ENCODE data around the gene VSTM2B. TPM values are rescaled to one million over a fixed set of nuclear protein-coding genes. Genes with fewer than 3 reads are reported as not detected.

The VSTM2B gene
- total RNA-seq, 4 donors from 2014 or later: not detected

DNA sequence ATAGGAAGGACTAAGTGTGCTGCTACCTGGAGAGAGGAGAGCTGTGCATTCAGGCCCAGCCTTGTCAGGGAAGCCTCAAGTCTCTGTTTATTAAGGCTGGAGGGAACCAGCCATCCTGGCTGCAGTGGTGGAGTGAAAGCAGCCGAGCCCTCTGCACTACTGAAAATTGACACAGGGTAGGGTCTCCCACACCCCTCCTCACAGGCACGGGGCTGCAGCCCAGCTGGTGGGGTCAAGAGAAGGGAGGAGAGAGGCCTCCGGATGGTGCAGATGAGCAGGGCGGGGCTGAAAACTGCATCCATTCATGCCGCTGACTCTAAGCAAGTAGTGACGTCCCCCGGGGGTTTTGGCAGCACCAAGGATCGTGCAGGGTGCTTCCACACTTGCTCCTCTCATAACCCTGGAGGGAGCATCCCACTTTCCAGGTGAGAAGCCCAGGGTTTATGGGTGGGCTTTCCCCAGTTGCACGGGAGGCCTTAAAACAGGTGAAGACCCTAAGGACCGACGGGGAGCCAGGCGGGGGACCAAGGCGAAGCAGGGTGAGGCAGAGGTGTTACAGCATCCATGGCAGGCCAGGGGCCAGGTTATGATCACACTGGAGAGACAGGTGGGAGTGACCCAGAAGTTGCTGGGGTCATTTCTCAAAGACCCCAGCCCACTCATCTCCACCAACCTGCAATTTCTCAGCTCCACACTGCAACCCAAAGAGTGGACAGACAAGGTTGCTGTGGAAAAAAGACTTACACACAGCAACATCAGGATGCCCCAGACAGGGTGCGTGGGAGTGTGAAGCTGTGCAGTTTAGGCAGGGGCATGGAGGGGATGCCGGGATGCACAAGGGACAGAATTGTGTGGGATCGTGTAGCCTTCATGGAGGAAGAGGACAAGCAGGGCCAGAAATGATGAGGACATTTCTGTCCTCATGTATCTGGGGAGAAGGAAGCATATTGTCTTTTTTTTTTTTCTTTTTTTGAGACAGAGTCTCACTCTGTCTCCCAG, 36.8 kb downstream of the VSTM2B start:
- Histone ChIP-seq H3K27me3 (peaks cover 0 to 42% (median 0%) of the 10 kb centered on the region in 4 donors), H3K36me3 (no peaks in the 10 kb centered on the region), H3K4me3 (no peak overlapping the region), H3K4me1 (no peaks in the 10 kb centered on the region), H3K9me3 (peaks cover 0 to 16% (median 9%) of the 10 kb centered on the region in 3 donors), H3K27ac (no peak overlapping the region)
- intact Hi-C loops (cut with DNase I): no loop called here
- TF ChIP-seq POLR2A (IDR thresholded peaks at IDR 0.05): no peak
- TF ChIP-seq, protein P1, sequence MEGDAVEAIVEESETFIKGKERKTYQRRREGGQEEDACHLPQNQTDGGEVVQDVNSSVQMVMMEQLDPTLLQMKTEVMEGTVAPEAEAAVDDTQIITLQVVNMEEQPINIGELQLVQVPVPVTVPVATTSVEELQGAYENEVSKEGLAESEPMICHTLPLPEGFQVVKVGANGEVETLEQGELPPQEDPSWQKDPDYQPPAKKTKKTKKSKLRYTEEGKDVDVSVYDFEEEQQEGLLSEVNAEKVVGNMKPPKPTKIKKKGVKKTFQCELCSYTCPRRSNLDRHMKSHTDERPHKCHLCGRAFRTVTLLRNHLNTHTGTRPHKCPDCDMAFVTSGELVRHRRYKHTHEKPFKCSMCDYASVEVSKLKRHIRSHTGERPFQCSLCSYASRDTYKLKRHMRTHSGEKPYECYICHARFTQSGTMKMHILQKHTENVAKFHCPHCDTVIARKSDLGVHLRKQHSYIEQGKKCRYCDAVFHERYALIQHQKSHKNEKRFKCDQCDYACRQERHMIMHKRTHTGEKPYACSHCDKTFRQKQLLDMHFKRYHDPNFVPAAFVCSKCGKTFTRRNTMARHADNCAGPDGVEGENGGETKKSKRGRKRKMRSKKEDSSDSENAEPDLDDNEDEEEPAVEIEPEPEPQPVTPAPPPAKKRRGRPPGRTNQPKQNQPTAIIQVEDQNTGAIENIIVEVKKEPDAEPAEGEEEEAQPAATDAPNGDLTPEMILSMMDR (IDR thresholded peaks at IDR 0.05): no peak
- DNase-seq: no peak
- WGBS, 2 donors: 53% methylated on average over 11 to 15 of the region's 16 CpGs

DNA sequence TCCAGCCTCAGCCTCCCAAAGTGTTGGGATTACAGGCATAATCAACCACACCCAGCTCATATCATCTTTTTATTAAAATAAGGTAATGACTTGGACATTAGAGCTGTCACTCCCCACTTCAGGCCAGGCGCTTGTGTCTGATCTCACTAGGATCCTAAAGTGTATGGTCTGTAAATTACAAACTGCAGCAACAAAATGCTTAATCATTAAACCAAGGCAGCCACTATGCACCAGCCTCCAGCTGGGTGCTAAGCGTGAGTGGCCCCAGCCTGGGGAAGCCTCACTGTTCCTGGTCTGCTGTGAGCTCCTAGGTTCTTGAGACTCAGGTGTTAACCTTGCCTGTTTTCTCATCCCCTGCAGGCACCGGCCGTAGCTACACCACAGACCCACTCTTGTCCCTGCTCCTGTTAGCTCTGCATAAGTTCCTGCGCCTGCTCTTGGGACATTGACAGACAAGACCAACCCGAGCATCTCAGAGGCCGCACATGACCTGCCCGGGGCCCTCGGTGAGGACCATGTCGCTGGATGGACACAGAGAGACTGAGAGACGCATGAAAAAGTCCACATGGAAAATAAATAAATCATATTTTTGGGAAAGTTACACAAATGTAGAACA, 37.8 kb downstream of the VSTM2B start:
- peaks cover 0 to 16% (median 9%) of the 10 kb centered on the region in 3 donors for H3K9me3 ChIP-seq
- no peak for TF ChIP-seq POLR2A (IDR thresholded peaks at IDR 0.05)
- TF ChIP-seq, protein P1 (IDR thresholded peaks at IDR 0.05): no peak
- H3K4me3 ChIP-seq: no peak overlapping the region
- no peak overlapping the region for H3K27ac ChIP-seq
- WGBS, 2 donors: 60 to 78% methylated on average over 9 to 10 of the region's 11 CpGs
- H3K27me3 ChIP-seq: peaks cover 0 to 47% (median 0%) of the 10 kb centered on the region in 4 donors
- DNase-seq: no peak
- intact Hi-C loops (cut with DNase I): no loop called here
- H3K4me1 ChIP-seq: no peaks in the 10 kb centered on the region
- H3K36me3 ChIP-seq: no peaks in the 10 kb centered on the region

DNA sequence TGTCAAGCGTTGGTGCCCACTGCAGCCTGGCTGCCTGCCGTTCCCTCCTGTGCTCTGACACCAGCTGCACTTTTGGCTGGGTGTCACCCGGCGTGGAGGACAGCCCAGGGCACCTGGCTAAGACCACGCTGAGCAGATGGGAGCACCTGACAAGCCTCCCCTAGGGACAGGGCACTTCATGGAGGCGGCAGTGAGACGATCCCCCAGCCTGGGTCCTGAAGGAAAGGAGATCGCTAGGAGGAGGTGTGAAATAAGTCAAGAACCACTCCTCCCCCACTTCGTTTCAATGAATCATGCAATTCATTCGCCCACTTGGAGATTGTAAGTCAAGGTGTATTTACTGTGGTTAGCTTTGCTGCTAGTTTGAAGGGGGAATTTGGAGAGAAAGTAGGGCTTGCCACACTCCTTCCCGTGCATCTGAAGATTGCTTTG, 38.8 kb downstream of the VSTM2B start:
- no peak for DNase-seq
- Histone ChIP-seq H3K27me3 (peaks cover 0 to 56% (median 0%) of the 10 kb centered on the region in 4 donors), H3K36me3 (no peaks in the 10 kb centered on the region), H3K4me3 (no peak overlapping the region), H3K9me3 (peaks cover 0 to 10% (median 6%) of the 10 kb centered on the region in 3 donors), H3K4me1 (no peaks in the 10 kb centered on the region), H3K27ac (no peak overlapping the region)
- WGBS, 2 donors: 40% methylated on average over 6 to 10 of the region's 11 CpGs
- no peak for TF ChIP-seq POLR2A (IDR thresholded peaks at IDR 0.05)
- TF ChIP-seq, protein P1 (IDR thresholded peaks at IDR 0.05): no peak
- intact Hi-C loops (cut with DNase I): no loop called here

DNA sequence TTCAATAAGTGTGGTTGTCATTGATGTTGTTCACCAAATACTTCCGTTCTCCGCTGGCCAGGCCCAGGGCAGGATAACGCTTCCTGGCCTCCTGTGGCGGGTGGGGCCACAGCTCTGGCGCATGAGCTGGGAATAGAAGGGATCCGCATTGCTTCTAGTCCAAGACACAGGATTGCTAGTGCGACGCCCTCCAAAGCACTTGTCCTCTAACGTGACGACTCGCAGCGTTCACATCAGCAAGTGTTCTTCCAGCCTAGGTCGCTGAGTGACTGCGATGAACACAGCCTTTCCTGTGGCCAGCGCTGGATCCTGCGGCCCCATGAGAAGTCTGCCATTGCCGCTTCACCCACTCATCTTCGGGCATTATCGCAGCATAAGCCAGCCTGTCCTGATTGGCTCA, 39.4 kb downstream of the VSTM2B start:
- Histone ChIP-seq H3K27me3 (peaks cover 0 to 57% (median 0%) of the 10 kb centered on the region in 4 donors), H3K9me3 (peaks cover 0 to 4% (median under 1%) of the 10 kb centered on the region in 3 donors), H3K36me3 (no peaks in the 10 kb centered on the region), H3K4me3 (no peak overlapping the region), H3K4me1 (no peaks in the 10 kb centered on the region), H3K27ac (no peak overlapping the region)
- 84 to 85% methylated on average over 13 to 17 of the region's 19 CpGs for WGBS, 2 donors
- intact Hi-C loops (cut with DNase I): no loop called here
- TF ChIP-seq, protein P1 (IDR thresholded peaks at IDR 0.05): no peak
- TF ChIP-seq POLR2A (IDR thresholded peaks at IDR 0.05): no peak
- no peak for DNase-seq
